Left lung (tissue), 10 donors: Measurements from ENCODE around the gene ME2. TPM values are rescaled to one million over a fixed set of nuclear protein-coding genes. Genes with fewer than 3 reads are reported as not detected.
"Not testable (repeated sequence)": the region's sequence is repeated elsewhere in the genome, so short reads cannot be mapped to it uniquely, and the experiment has no call there.

Source experiments
- ATAC-seq: fragments of 200-7000 bp; cut with Tn5 transposase; one replicate; pipeline ENCODE4 v1.9.1; 2020; ENCODE audit warnings: moderate library complexity
- DNase-seq, 4 donors: peaks; one replicate each; pipeline ENCODE4 v3.0.0-alpha.2; 2013 to 2020
- H3K27ac ChIP-seq, 2 donors: fragments of 200-600 bp; sonication (generic) in 1 of 2; one replicate each; pipeline versions ENCODE4 v1.5.0 to v1.8.0; 2020 to 2021
- H3K27me3 ChIP-seq, 2 donors: fragments of 200-600 bp; sonication (generic) in 1 of 2; one replicate each; pipeline versions ENCODE4 v1.5.0 to v1.8.0; 2020 to 2021
- H3K36me3 ChIP-seq, 2 donors: fragments of 200-600 bp; sonication (generic) in 1 of 2; one replicate each; pipeline versions ENCODE4 v1.5.0 to v1.8.0; 2020 to 2021
- H3K4me1 ChIP-seq, 2 donors: fragments of 200-600 bp; one replicate each; pipeline ENCODE4 v1.8.0; 2021
- H3K4me3 ChIP-seq, 2 donors: fragments of 200-600 bp; sonication (generic) in 1 of 2; one replicate each; pipeline versions ENCODE4 v1.5.0 to v1.8.0; 2020 to 2021; ENCODE audit warnings: mild to moderate bottlenecking in 1 of 2
- H3K9me3 ChIP-seq, 2 donors: fragments of 200-600 bp; sonication (generic) in 1 of 2; one replicate each; pipeline versions ENCODE4 v1.5.0 to v1.8.0; 2020 to 2021
- intact Hi-C, 2 donors: fragments of 100-400 bp; cut with DNase I; formaldehyde crosslinking; loops; one replicate each; pipeline versions ENCODE4 v1.11.2 to v1.14.2; 2022
- polyA plus RNA-seq, 6 donors: library from polyadenylated mRNA; unstranded; fragments of 120-200 nt; gene quantifications; one replicate each; pipeline ENCODE4 v1.2.1, GENCODE V29; 2013; ENCODE audit not compliant: insufficient read length in 6 of 6
- total RNA-seq, 2 donors: library from RNA; stranded (reverse); fragmentation: NEBNext Ultra II Directional; extraction: Animal tissue kit (Norgen Biotek cat#: 25700); gene quantifications; one replicate each; pipeline ENCODE4 v1.2.1, GENCODE V29; 2021
- TF ChIP-seq, protein P1 (sequence below), 2 donors: fragments of 200-600 bp; sonication (generic) in 1 of 2; IDR thresholded peaks; one replicate each; pipeline versions ENCODE4 v1.5.0 to v1.8.0; 2021; ENCODE audit warnings: antibody characterized with exemption in 2 of 2
- donor health status: DM: no; HTN: yes; CAD: no.
- donor health status: DM: no; HTN: no; CAD: no.

Gene ME2
- total and polyA plus RNA-seq, 8 donors = 29.7 to 61.7 (median 32.4) TPM

DNA sequence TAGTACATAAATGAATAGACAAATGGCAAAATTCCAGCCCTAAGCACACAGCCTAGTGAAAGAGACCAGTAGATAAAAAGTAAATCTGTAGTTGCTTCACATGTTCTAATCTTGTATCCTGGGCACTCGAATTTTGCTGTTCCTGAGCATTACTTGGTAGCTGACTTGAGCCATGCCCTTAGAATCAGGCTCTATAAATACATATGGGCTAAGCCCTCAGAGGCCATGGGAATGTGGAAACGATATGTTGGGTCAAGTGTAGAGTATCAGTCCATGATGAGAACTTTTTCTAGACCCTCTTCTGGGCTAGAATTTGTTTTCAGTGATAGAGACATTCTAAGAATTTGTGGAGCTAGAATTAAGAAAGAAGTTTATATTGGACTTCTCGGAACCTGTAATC is 110.8 kb downstream of the ME2 start:
- ATAC-seq = no peak
- no peak for DNase-seq
- Histone ChIP-seq H3K4me3 (no peak overlapping the region), H3K9me3 (no peaks in the 10 kb centered on the region), H3K27me3 (no peaks in the 10 kb centered on the region), H3K36me3 (peaks cover 0 to 8% of the 10 kb centered on the region in 2 donors), H3K27ac (no peak overlapping the region), H3K4me1 (no peaks in the 10 kb centered on the region)
- intact Hi-C loops = no loop called here
- TF ChIP-seq, protein P1, sequence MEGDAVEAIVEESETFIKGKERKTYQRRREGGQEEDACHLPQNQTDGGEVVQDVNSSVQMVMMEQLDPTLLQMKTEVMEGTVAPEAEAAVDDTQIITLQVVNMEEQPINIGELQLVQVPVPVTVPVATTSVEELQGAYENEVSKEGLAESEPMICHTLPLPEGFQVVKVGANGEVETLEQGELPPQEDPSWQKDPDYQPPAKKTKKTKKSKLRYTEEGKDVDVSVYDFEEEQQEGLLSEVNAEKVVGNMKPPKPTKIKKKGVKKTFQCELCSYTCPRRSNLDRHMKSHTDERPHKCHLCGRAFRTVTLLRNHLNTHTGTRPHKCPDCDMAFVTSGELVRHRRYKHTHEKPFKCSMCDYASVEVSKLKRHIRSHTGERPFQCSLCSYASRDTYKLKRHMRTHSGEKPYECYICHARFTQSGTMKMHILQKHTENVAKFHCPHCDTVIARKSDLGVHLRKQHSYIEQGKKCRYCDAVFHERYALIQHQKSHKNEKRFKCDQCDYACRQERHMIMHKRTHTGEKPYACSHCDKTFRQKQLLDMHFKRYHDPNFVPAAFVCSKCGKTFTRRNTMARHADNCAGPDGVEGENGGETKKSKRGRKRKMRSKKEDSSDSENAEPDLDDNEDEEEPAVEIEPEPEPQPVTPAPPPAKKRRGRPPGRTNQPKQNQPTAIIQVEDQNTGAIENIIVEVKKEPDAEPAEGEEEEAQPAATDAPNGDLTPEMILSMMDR (IDR thresholded peaks at IDR 0.05) = no peak

DNA sequence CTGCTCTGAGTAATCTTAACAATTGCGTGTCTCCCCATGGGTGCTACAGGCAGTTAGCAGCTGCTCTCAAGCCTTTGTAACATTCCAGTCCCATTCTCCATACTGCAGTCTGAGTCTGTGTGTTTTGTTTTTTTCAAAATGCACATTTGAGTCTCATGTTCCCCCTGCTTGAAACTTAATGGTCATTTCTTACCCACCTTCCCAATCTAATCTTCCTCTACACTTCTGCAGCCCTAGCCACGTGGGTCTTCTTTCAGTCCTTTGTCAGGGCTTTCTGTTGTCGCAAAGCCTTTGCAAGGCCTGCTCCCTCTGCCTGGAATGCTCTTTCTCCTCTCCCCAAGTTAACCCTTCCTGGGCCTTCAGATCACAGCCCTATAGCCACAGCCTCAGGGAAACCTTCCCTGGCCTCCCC is 113.4 kb downstream of the ME2 start:
- H3K27ac ChIP-seq = no peak overlapping the region
- intact Hi-C loops = no loop called here
- DNase-seq (no peak), ATAC-seq (no peak)
- H3K4me1 ChIP-seq = no peaks in the 10 kb centered on the region
- H3K27me3 ChIP-seq = no peaks in the 10 kb centered on the region
- no peak overlapping the region for H3K4me3 ChIP-seq
- H3K36me3 ChIP-seq = peaks cover 0 to 4% of the 10 kb centered on the region in 2 donors
- no peaks in the 10 kb centered on the region for H3K9me3 ChIP-seq
- TF ChIP-seq, protein P1 (IDR thresholded peaks at IDR 0.05) = no peak

DNA sequence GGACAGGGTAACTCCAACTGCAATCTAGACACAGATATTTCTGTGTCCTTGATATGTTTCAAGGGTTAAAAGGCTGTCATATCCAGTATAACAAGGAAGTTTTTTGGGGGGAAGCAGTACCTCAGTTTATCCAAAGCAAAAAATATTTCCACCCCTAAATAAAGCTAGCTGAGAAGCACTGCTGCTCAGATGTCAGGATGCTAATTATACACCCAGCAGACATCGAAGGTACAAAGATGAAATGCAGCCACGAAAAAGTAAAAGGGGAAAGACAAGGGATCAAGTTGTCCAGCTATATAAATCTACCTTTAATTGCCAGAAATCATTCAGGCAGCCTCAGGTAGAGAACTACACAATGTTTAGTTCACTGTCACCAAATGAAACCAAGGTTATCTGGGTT is 115.1 kb downstream of the ME2 start:
- Histone ChIP-seq H3K9me3 (no peaks in the 10 kb centered on the region), H3K4me1 (no peaks in the 10 kb centered on the region), H3K4me3 (no peak overlapping the region), H3K36me3 (no peaks in the 10 kb centered on the region), H3K27ac (no peak overlapping the region), H3K27me3 (no peaks in the 10 kb centered on the region)
- TF ChIP-seq, protein P1 (IDR thresholded peaks at IDR 0.05) = no peak
- ATAC-seq (no peak), DNase-seq (no peak)
- intact Hi-C loops = no loop called here

DNA sequence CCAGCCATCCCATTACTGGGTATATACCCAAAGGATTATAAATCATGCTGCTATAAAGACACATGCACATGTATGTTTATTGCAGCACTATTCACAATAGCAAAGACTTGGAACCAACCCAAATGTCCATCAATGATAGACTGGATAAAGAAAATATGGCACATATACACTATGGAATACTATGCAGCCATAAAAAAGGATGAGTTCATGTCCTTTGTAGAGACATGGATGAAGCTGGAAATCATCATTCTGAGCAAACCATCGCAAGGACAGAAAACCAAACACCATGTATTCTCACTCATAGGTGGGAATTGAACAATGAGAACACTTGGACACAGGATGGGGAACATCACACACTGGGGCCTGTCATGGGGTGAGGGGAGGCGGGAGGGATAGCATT is 124.3 kb downstream of the ME2 start:
- H3K36me3 ChIP-seq, intact Hi-C loops, ATAC-seq: not testable (repeated sequence)

More for the DNA sequence above, 124.3 kb downstream of the ME2 start:
- H3K9me3 ChIP-seq, H3K4me3 ChIP-seq, H3K27ac ChIP-seq, H3K4me1 ChIP-seq, H3K27me3 ChIP-seq, DNase-seq: not testable (repeated sequence)

Other genes with a start within 250 kb of the ME2 start
- gene MRO, start 59.1 kb upstream of the ME2 start, total RNA-seq = under 1 TPM; 0.58 to 0.86 TPM
- gene MRO, start 59.1 kb upstream of the ME2 start, polyA plus RNA-seq = under 1 TPM; 0.26 to 0.48 (median 0.35) TPM
- 1 to 10 TPM; 5.2 to 8.0 TPM for gene ELAC1, start 88.9 kb downstream of the ME2 start, total RNA-seq
- gene ELAC1, start 88.9 kb downstream of the ME2 start, polyA plus RNA-seq = 10 to 100 TPM in 5 of 6 donors, 1 to 10 TPM in 1; 9.4 to 13.9 (median 12.4) TPM
- 10 to 100 TPM; 90.7 to 92.2 TPM for gene SMAD4, start 151.1 kb downstream of the ME2 start, total RNA-seq
- gene SMAD4, start 151.1 kb downstream of the ME2 start, polyA plus RNA-seq = 100 to 1,000 TPM; 137 to 170 (median 144) TPM